ENCODE data around the gene JUNB. TPM values are rescaled to one million over a fixed set of nuclear protein-coding genes. Genes with fewer than 3 reads are reported as not detected.
A peak's percentile ranks its signal among the peaks of the same experiment; 100 is the strongest.

The JUNB gene
- total and polyA plus RNA-seq, 2 of the 13 experiments (the other 11 are each of a cell fraction or from before 2014, with no cell fraction given): 7.7 to 8.2 TPM

- TF ChIP-seq HMGXB3 (CRISPR knock-in tag; IDR thresholded peaks at IDR 0.05; ENCODE audit: borderline replicate concordance) (peak; percentile 66; the same call in 1 of the 2 replicates), E2F5 (CRISPR knock-in tag; conservative IDR thresholded peaks at IDR 0.05) (peak; percentile 94), PHF5A (CRISPR knock-in tag; IDR thresholded peaks at IDR 0.05; ENCODE audit: low read depth, unreplicated experiment) (no peak), IKZF1 (IDR thresholded peaks at IDR 0.05) (no peak), ZNF367 (CRISPR knock-in tag; IDR thresholded peaks at IDR 0.05; ENCODE audit: borderline replicate concordance) (peak; percentile 84; the same call in 1 of the 2 replicates), ZBTB21 (CRISPR knock-in tag; IDR thresholded peaks at IDR 0.05) (no peak), MAFK (conservative IDR thresholded peaks at IDR 0.05 in 1 of 2, IDR thresholded peaks at IDR 0.05 in 1 of 2; ENCODE audit: low read length in 2 of 2) (no peak), ZNF33B (CRISPR knock-in tag; IDR thresholded peaks at IDR 0.05) (peak; percentile 80; the same call in 1 of the 2 replicates), SMC3 (IDR thresholded peaks at IDR 0.05; ENCODE audit: low read length) (no peak), AKAP8 (CRISPR knock-in tag; IDR thresholded peaks at IDR 0.05) (no peak), PHF20 (CRISPR knock-in tag; IDR thresholded peaks at IDR 0.05) (peak; percentile 85), ZFP37 (CRISPR knock-in tag; IDR thresholded peaks at IDR 0.05; ENCODE audit: borderline replicate concordance) (no peak)
- TF ChIP-seq, protein P1, sequence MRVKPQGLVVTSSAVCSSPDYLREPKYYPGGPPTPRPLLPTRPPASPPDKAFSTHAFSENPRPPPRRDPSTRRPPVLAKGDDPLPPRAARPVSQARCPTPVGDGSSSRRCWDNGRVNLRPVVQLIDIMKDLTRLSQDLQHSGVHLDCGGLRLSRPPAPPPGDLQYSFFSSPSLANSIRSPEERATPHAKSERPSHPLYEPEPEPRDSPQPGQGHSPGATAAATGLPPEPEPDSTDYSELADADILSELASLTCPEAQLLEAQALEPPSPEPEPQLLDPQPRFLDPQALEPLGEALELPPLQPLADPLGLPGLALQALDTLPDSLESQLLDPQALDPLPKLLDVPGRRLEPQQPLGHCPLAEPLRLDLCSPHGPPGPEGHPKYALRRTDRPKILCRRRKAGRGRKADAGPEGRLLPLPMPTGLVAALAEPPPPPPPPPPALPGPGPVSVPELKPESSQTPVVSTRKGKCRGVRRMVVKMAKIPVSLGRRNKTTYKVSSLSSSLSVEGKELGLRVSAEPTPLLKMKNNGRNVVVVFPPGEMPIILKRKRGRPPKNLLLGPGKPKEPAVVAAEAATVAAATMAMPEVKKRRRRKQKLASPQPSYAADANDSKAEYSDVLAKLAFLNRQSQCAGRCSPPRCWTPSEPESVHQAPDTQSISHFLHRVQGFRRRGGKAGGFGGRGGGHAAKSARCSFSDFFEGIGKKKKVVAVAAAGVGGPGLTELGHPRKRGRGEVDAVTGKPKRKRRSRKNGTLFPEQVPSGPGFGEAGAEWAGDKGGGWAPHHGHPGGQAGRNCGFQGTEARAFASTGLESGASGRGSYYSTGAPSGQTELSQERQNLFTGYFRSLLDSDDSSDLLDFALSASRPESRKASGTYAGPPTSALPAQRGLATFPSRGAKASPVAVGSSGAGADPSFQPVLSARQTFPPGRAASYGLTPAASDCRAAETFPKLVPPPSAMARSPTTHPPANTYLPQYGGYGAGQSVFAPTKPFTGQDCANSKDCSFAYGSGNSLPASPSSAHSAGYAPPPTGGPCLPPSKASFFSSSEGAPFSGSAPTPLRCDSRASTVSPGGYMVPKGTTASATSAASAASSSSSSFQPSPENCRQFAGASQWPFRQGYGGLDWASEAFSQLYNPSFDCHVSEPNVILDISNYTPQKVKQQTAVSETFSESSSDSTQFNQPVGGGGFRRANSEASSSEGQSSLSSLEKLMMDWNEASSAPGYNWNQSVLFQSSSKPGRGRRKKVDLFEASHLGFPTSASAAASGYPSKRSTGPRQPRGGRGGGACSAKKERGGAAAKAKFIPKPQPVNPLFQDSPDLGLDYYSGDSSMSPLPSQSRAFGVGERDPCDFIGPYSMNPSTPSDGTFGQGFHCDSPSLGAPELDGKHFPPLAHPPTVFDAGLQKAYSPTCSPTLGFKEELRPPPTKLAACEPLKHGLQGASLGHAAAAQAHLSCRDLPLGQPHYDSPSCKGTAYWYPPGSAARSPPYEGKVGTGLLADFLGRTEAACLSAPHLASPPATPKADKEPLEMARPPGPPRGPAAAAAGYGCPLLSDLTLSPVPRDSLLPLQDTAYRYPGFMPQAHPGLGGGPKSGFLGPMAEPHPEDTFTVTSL (CRISPR knock-in tag; IDR thresholded peaks at IDR 0.05; ENCODE audit: borderline replicate concordance): no peak
- TF ChIP-seq, protein P2, sequence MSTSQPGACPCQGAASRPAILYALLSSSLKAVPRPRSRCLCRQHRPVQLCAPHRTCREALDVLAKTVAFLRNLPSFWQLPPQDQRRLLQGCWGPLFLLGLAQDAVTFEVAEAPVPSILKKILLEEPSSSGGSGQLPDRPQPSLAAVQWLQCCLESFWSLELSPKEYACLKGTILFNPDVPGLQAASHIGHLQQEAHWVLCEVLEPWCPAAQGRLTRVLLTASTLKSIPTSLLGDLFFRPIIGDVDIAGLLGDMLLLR (CRISPR knock-in tag; IDR thresholded peaks at IDR 0.05): peak; percentile 85
These were observed 15.2 kb downstream of the JUNB start, which contains the start of gene RNASEH2A (continued) for GRCh38 chr19:12806242-12807081.

Data from HepG2 (cell line).